ENCODE data around the gene CD7. TPM values are rescaled to one million over a fixed set of nuclear protein-coding genes. Genes with fewer than 3 reads are reported as not detected.

The CD7 gene
- polyA plus RNA-seq, 1 donor from 2014 or later = not detected

DNA sequence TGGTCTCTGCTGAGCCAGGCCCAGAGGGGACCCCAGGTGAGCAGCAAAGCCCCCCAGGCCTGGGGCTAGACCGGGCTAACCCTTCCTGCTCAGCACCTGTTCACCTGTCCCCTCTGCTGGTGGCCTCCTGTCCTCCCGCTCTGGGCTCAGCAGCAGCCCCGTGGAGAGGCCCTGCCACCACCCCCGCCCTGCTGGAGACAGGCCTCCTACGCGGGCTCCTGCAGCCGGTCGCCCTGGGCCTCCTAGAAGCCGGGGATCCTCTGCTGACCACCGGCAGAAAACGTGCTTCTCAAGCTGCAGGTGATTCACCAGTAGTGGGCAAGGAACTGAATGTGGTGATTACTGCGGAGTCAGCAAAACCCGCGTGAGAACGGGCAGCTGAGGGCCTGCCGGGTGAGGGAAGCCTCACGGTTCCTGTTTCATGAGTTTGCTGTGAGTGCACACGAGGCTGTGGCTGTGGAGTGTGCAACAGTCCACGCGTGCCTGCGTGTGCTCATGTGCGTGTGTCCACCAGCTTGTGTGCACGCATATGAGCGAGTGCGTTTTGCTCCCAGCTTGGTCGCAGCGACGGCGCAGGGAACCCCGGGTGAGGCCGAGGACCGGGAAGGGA, 15.4 kb upstream of the CD7 start (continued):
- TF ChIP-seq, protein P1, sequence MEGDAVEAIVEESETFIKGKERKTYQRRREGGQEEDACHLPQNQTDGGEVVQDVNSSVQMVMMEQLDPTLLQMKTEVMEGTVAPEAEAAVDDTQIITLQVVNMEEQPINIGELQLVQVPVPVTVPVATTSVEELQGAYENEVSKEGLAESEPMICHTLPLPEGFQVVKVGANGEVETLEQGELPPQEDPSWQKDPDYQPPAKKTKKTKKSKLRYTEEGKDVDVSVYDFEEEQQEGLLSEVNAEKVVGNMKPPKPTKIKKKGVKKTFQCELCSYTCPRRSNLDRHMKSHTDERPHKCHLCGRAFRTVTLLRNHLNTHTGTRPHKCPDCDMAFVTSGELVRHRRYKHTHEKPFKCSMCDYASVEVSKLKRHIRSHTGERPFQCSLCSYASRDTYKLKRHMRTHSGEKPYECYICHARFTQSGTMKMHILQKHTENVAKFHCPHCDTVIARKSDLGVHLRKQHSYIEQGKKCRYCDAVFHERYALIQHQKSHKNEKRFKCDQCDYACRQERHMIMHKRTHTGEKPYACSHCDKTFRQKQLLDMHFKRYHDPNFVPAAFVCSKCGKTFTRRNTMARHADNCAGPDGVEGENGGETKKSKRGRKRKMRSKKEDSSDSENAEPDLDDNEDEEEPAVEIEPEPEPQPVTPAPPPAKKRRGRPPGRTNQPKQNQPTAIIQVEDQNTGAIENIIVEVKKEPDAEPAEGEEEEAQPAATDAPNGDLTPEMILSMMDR (IDR thresholded peaks at IDR 0.05; ENCODE audit: poor library complexity, severe bottlenecking) = no peak
- TF ChIP-seq MXI1 (conservative IDR thresholded peaks at IDR 0.05; ENCODE audit: poor library complexity, severe bottlenecking) = no peak

DNA sequence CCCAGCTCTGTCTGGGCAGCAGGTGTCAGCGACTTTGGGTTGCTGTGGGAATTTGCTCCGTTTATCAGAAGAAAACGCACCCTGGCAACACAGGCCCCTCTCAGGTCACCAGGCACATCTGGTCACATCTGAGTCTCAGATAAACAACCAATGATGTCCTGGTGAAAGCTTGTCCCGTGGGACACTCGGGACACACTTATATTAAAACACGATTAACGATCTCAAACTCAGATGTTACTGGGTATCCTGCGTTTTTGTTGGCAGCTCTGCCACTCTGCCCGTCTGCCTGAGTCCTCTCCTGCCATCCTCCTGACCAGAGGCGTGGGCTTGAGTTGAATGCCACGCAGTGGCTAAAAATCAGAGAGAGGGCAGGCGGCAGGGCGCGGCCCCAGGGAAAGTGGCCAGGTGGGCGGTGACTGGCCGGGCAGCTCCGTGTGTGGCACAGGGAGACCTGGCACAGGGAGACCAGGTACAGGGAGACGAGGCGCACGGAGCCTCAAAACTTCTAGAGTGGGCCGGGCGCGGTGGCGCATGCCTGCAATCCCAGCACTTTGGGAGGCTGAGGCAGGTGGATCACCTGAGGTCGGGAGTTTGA, 14.0 kb upstream of the CD7 start:
- Histone ChIP-seq H3K79me2 (replicated peaks; ENCODE audit: insufficient read depth, low read length) (no peaks in the 10 kb centered on the region), H3K4me3 (ENCODE audit: low read length) (no peak overlapping the region), H4K20me1 (ENCODE audit: insufficient read depth) (no peaks in the 10 kb centered on the region), H3K27ac (ENCODE audit: low read length) (no peak overlapping the region), H3F3A (ENCODE audit: insufficient read depth, low read length, poor library complexity, severe bottlenecking) (no peaks in the 10 kb centered on the region), H3K9me3 (ENCODE audit: low read length) (no peaks in the 10 kb centered on the region), H3K27me3 (ENCODE audit: insufficient read depth, low read depth, low read length) (peaks cover 43% of the 10 kb centered on the region), H3K9ac (ENCODE audit: low read length) (no peak overlapping the region), H3K36me3 (ENCODE audit: insufficient read depth, low read length) (no peaks in the 10 kb centered on the region), H2AFZ (ENCODE audit: low read depth, low read length) (no peak overlapping the region), H3K9me2 (ENCODE audit: insufficient read depth, low read length) (no peaks in the 10 kb centered on the region), H3K4me2 (ENCODE audit: low read length) (no peak overlapping the region)
- TF ChIP-seq, protein P2, sequence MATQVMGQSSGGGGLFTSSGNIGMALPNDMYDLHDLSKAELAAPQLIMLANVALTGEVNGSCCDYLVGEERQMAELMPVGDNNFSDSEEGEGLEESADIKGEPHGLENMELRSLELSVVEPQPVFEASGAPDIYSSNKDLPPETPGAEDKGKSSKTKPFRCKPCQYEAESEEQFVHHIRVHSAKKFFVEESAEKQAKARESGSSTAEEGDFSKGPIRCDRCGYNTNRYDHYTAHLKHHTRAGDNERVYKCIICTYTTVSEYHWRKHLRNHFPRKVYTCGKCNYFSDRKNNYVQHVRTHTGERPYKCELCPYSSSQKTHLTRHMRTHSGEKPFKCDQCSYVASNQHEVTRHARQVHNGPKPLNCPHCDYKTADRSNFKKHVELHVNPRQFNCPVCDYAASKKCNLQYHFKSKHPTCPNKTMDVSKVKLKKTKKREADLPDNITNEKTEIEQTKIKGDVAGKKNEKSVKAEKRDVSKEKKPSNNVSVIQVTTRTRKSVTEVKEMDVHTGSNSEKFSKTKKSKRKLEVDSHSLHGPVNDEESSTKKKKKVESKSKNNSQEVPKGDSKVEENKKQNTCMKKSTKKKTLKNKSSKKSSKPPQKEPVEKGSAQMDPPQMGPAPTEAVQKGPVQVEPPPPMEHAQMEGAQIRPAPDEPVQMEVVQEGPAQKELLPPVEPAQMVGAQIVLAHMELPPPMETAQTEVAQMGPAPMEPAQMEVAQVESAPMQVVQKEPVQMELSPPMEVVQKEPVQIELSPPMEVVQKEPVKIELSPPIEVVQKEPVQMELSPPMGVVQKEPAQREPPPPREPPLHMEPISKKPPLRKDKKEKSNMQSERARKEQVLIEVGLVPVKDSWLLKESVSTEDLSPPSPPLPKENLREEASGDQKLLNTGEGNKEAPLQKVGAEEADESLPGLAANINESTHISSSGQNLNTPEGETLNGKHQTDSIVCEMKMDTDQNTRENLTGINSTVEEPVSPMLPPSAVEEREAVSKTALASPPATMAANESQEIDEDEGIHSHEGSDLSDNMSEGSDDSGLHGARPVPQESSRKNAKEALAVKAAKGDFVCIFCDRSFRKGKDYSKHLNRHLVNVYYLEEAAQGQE (IDR thresholded peaks at IDR 0.05; ENCODE audit: borderline replicate concordance) = no peak
- TF ChIP-seq SMC3 (conservative IDR thresholded peaks at IDR 0.05; ENCODE audit: poor library complexity) (no peak), EP300 (conservative IDR thresholded peaks at IDR 0.05; ENCODE audit: poor library complexity, severe bottlenecking) (no peak), POLR2AphosphoS5 (IDR thresholded peaks at IDR 0.05) (no peak), MXI1 (conservative IDR thresholded peaks at IDR 0.05; ENCODE audit: poor library complexity, severe bottlenecking) (no peak), TAF1 (IDR thresholded peaks at IDR 0.05; ENCODE audit: low read depth) (no peak), RAD21 (conservative IDR thresholded peaks at IDR 0.05) (no peak), EZH2 (IDR thresholded peaks at IDR 0.05; ENCODE audit: borderline replicate concordance, insufficient read depth, low read length, poor library complexity, severe bottlenecking) (no peak)
- TF ChIP-seq, protein P1 (IDR thresholded peaks at IDR 0.05; ENCODE audit: poor library complexity, severe bottlenecking) = no peak
